Stimulated activated CD4-positive, alpha-beta T cell treated with anti-CD3 and anti-CD28 coated beads, Interleukin-1b, Interleukin-23, amount 100 ng/mL, for 4 hours (primary cell): ENCODE measurements around the gene NUP107.
A peak's percentile ranks its signal among the peaks of the same experiment; 100 is the strongest.
"Not testable (repeated sequence)": the region's sequence is repeated elsewhere in the genome, so short reads cannot be mapped to it uniquely, and the experiment has no call there.

Experiments
- DNase-seq, 2 donors: peaks; one replicate each; pipeline ENCODE4 v3.0.0-alpha.2; 2020; ENCODE audit warnings: low read depth in 2 of 2

The NUP107 gene

GRCh38 chr12:68686595-68687521, at the start of gene NUP107:
NUP107 (plus strand) TSS chr12:68686978; CDS start chr12:68687066, 88 bp downstream.
- peak; percentile 95 to 96 for DNase-seq

DNA sequence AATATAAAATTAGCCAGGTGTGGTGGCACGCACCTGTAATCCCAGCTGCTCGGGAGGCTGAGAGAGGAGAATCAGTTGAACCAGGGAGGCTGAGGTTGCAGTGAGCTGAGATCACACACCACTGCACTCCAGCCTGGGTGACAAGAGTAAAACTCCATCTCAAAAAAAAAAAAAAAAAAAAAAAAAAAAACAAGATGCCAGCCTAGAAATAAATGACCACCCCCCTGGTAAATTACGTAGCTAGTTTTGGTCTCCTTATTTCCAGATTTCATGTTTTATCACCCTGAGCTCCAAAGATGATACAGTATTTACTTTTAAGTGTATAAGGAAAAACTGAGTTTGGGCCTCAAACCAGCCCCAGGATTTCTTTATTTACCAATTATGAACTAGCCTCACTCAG, 49.3 kb upstream of the NUP107 start:
- DNase-seq, result not testable (repeated sequence)

GRCh38 chr12:68638171-68638570, 48.6 kb upstream of the NUP107 start:
- no peak for DNase-seq

- DNase-seq, result no peak
These were observed 47.9 kb upstream of the NUP107 start for GRCh38 chr12:68638721-68639395.

DNA sequence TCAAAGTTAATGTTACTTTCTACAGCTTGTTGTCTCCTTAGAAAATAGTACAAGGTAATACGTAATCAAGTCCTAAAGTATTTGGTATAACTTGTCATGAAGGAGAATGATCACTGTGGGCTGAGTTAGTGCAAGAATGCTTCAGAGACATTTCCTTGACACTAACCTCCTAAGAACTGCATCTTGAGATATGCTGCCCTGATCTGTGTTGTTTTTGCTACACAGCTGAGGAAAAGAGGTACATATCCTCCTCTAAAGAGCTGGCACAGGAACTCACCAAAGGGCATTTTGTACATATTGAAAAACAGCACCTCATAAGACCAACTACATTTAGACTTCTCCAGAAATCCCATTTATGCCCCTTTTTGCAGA, 47.4 kb upstream of the NUP107 start:
- DNase-seq, result no peak

- no peak for DNase-seq
These were observed 45.6 kb upstream of the NUP107 start for GRCh38 chr12:68641138-68641537.

DNA sequence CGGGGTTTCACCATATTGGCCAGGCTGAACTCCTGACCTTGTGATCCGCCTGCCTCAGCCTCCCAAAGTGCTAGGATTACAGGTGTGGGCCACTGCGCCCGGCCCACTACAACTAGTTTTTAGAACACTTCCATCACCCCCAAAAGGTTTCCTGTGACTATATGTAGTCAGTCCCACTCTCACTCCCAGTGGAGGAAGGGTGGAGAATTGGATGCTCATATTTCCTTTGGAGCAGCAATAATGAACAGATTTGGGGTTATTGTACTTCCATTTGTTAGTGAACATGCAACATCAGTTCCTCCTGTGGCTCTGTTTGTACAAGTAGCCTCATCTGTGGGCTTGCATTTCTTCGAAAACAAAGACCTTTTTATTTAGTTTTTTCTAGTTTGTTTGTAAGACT, 40.3 kb upstream of the NUP107 start:
- DNase-seq, result no peak

- no peak for DNase-seq
These were observed 39.3 kb upstream of the NUP107 start for GRCh38 chr12:68647507-68647906.

GRCh38 chr12:68648179-68648578, 38.6 kb upstream of the NUP107 start:
- DNase-seq, result no peak

GRCh38 chr12:68665016-68665569, 21.7 kb upstream of the NUP107 start:
- no peak for DNase-seq

GRCh38 chr12:68667291-68667690, 19.5 kb upstream of the NUP107 start:
- no peak for DNase-seq

DNA sequence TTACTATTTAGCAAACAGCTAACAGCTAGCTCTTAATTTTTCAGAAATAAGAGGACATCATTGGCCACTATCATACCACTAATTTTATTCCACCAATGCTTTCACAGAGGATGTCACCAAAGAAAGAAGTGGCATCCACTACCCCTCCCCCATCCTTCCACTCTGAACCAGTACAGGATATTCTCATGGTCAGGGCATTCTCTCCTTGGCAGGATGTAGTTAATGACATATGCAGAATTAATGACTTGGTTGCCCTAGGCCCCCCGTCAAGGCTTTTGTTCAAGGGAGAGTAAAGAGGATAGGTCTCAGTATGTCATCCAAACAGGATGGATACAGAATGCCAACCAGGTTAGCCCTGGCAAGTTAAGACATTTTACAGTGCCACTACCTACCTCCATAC, 18.9 kb upstream of the NUP107 start:
- DNase-seq, result no peak

- DNase-seq, result no peak
These were observed 15.6 kb upstream of the NUP107 start for GRCh38 chr12:68671179-68671578.

DNA sequence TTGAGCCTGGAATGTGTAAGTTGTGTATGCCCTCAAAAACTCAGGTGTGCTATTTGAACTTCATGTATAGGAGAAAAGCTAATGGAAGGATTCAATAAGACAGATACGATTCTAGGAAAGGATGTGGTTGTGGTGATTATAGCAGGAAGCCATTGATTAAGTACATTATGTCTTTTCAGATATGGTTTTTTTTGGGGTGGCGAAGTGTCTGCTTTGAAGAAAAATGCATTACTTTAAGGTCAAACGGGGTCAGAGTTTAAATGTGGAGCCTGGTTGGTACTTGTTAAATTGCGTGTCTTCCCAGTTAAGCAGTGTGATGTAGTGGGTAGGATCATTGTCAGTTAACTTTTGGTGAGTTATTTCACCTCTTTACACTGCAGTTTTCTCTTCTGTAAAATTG, 13.0 kb upstream of the NUP107 start:
- DNase-seq, result no peak

DNA sequence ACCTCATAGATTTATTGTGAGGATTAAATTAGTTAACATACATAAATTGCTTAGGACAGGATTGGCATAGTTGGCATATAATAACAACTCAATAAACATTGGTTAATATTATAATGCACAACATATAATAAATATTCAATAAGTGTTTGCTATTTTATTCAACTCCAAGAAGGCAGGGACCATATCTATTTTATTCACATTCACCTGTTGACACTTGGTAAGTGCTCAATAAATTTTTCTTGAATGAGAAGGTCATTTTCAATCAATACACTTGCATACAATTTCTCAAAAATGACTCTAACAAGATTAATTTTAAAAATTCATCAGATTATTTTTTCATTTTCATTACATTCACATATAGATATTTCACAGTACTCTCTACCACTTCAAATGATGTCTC, 12.4 kb upstream of the NUP107 start:
- no peak for DNase-seq

DNA sequence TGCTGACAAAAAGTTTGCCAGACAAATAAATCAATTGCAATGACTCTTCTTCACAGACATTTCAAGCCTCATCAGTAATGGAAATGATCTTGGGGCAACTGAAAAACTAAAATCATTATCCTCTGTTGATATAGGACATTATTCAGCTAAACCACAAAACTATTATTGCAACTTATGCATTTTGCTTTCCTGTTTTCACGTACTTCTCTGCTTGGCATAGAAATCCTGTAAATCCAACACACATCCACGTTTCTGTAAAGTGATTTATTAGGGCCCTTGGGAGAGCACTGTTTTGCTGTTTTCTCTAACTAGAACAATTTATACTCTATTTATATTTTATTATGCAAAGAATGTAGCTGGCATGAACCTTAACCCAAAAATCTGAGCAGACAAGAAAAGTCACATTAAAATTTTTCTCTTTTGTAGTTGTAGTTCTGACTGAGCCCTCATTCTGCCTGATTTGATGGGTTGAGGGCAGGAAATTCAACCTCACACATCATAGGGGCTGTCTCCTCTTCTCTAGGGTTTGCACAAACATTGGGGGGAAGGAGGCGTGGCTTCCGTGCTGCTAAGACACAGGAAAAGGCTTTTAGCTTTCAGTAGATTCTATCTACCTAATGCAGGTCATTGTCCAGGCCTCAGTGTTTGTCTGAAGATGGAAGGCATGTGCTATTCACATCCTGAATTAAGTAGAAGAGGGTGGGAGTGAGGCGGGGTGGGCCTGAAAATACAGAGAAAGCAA, 11.5 kb upstream of the NUP107 start:
- DNase-seq, result peak; percentile 18 to 34

GRCh38 chr12:68676854-68677253, 9.9 kb upstream of the NUP107 start:
- DNase-seq, result not testable (repeated sequence)

GRCh38 chr12:68686262-68686594, 550 bp upstream of the NUP107 start:
- no peak for DNase-seq

DNA sequence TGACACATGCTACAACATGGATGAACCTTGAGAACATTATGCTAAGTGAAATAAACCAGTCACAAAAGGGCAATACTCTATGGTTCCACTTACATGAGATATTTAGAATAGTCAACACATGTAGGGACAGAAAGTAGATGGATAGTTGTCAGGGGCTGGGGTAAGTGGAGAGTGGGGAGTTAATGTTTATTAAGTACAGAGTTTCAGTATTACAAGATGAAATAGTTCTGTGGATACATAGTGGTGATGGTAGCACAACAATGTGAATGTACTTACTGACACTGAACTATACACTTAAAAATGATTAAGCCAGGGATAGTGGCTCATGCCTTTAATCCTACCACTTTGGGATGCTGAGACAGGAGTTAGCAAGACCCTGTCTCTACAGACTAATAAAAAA, 8.7 kb downstream of the NUP107 start:
- no peak for DNase-seq

DNA sequence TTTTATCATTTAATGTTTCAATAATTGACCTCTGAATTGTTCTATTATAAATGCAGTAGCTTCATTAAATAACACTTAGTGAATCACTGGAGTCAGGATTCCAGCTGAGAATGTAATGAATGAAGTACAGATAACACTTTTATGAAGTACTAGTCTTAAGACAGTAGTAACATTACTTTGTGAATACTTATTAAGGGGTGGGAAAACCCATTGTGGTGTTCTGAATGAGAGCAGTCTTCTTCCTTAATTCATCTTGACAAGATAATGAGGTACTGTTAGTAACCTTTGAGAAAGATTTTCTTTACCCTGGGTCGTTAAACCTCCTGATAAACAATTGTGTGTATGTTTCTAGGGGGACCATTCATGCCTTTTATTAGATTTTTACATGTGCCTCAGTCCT, 12.7 kb downstream of the NUP107 start:
- no peak for DNase-seq

DNA sequence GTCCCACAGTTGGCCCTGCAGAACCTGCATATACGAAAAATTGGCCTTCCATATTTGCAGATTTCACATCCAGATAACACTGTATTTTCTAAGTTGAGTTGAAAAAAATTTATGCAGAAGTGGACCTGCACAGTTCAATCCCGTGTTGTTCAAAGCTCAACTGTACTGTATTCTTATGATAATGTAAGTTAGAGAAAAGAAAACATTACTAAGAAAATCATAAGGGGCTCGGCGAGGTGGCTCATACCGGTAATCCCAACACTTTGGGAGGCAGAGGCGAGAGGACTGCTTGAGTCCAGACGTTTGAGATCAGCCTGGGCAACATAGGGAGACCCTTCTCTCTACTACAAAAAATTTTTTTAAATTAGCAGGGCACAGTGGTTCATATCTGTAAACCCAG, 41.0 kb downstream of the NUP107 start:
- no peak for DNase-seq

DNA sequence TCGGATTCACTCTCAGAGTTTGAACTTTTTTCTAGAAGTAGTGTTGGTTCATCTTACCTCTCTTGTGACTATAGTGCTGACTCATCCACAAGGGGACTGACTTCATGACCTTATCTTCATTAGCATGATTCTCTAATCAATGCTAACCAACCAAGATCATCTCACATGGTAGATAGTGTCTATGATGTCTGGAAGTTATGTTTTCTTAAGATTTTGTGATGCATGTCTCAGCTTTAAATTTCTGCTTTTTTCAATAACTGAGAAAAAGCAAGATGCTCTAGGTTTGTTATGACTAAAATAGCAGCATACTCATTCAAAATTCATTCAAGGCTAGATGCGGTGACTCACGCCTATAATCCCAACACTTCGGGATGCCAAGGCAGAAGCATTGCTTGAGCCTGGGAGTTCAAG, 46.9 kb downstream of the NUP107 start:
- no peak for DNase-seq
